ENCODE results near the gene HOXB3. TPM values are rescaled to one million over a fixed set of nuclear protein-coding genes. Genes with fewer than 3 reads are reported as not detected.

The HOXB3 gene
- polyA plus RNA-seq, 1 donor from 2014 or later: not detected

DNA sequence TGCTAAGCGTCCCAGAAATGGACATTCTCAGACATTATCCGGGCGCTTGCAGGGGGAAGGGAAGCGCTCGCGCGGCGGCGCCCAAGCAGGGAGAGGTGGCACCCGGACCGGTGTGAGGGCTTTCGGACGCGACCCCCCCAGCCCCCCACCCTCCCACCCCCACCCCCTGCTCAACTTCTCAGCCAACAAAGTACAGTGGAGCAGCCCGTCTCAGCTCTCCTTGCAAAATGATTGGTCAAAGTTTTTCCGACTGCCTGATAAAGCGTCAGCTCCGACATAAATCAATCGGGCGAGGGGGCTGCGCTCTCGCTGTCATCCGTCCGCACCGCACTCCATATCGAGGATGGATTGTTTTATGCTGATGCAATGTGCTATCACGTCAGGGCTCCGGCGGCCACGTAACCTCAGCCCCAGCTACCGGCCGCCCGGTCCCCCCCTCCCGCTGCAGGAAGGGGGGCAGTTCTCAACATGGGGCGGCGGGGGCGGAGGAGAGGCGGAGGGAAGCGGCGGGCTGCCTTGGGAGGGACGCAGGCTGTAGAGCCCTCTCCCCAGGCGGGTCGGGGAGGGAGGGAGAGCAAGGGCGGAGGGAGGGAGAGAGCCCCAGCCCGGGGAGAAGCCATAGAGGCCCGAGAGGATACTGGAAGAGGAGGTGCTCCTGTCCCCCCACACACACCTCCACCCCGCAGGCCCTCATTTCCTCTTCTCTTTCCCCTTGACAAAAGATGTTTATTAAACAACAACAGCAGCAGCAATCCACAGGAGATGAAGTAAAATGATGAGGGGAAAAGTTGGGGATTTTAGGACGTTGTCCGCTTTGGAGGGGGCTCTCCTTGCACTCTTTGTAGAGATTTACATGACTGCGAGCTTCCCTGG is 36.4 kb upstream of the HOXB3 start, which contains the start of gene HOXB9:
TSS of gene HOXB9 (minus strand) at position 114 of the 873 bp plus-strand sequence. CDS start at position 25, 89 bp downstream.
- Histone ChIP-seq H4K20me1 (ENCODE audit: insufficient read depth) (no peaks in the 10 kb centered on the region), H3K9ac (ENCODE audit: low read length) (no peak within 1 kb of the TSS), H3F3A (ENCODE audit: insufficient read depth, low read length, poor library complexity, severe bottlenecking) (no peaks in the 10 kb centered on the region), H3K27me3 (ENCODE audit: insufficient read depth, low read depth, low read length) (peaks cover 100% of the 10 kb centered on the region), H3K36me3 (ENCODE audit: insufficient read depth, low read length) (no peaks in the 10 kb centered on the region), H3K4me2 (ENCODE audit: low read length) (no peak within 1 kb of the TSS), H3K9me3 (ENCODE audit: low read length) (peaks cover 5% of the 10 kb centered on the region), H3K79me2 (replicated peaks; ENCODE audit: insufficient read depth, low read length) (no peaks in the 10 kb centered on the region), H3K4me3 (ENCODE audit: low read length) (peak within 1 kb of the TSS; percentile 45), H2AFZ (ENCODE audit: low read depth, low read length) (no peak within 1 kb of the TSS), H3K27ac (ENCODE audit: low read length) (no peak within 1 kb of the TSS), H3K9me2 (ENCODE audit: insufficient read depth, low read length) (no peaks in the 10 kb centered on the region)
- TF ChIP-seq POLR2AphosphoS5 (IDR thresholded peaks at IDR 0.05) (no peak), EZH2 (IDR thresholded peaks at IDR 0.05; ENCODE audit: borderline replicate concordance, insufficient read depth, low read length, poor library complexity, severe bottlenecking) (no peak), EP300 (conservative IDR thresholded peaks at IDR 0.05; ENCODE audit: poor library complexity, severe bottlenecking) (no peak), MXI1 (conservative IDR thresholded peaks at IDR 0.05; ENCODE audit: poor library complexity, severe bottlenecking) (no peak), TAF1 (IDR thresholded peaks at IDR 0.05; ENCODE audit: low read depth) (no peak)
- TF ChIP-seq, protein P1, sequence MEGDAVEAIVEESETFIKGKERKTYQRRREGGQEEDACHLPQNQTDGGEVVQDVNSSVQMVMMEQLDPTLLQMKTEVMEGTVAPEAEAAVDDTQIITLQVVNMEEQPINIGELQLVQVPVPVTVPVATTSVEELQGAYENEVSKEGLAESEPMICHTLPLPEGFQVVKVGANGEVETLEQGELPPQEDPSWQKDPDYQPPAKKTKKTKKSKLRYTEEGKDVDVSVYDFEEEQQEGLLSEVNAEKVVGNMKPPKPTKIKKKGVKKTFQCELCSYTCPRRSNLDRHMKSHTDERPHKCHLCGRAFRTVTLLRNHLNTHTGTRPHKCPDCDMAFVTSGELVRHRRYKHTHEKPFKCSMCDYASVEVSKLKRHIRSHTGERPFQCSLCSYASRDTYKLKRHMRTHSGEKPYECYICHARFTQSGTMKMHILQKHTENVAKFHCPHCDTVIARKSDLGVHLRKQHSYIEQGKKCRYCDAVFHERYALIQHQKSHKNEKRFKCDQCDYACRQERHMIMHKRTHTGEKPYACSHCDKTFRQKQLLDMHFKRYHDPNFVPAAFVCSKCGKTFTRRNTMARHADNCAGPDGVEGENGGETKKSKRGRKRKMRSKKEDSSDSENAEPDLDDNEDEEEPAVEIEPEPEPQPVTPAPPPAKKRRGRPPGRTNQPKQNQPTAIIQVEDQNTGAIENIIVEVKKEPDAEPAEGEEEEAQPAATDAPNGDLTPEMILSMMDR (IDR thresholded peaks at IDR 0.05; ENCODE audit: poor library complexity, severe bottlenecking): no peak
- TF ChIP-seq, protein P2, sequence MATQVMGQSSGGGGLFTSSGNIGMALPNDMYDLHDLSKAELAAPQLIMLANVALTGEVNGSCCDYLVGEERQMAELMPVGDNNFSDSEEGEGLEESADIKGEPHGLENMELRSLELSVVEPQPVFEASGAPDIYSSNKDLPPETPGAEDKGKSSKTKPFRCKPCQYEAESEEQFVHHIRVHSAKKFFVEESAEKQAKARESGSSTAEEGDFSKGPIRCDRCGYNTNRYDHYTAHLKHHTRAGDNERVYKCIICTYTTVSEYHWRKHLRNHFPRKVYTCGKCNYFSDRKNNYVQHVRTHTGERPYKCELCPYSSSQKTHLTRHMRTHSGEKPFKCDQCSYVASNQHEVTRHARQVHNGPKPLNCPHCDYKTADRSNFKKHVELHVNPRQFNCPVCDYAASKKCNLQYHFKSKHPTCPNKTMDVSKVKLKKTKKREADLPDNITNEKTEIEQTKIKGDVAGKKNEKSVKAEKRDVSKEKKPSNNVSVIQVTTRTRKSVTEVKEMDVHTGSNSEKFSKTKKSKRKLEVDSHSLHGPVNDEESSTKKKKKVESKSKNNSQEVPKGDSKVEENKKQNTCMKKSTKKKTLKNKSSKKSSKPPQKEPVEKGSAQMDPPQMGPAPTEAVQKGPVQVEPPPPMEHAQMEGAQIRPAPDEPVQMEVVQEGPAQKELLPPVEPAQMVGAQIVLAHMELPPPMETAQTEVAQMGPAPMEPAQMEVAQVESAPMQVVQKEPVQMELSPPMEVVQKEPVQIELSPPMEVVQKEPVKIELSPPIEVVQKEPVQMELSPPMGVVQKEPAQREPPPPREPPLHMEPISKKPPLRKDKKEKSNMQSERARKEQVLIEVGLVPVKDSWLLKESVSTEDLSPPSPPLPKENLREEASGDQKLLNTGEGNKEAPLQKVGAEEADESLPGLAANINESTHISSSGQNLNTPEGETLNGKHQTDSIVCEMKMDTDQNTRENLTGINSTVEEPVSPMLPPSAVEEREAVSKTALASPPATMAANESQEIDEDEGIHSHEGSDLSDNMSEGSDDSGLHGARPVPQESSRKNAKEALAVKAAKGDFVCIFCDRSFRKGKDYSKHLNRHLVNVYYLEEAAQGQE (IDR thresholded peaks at IDR 0.05; ENCODE audit: borderline replicate concordance): no peak

DNA sequence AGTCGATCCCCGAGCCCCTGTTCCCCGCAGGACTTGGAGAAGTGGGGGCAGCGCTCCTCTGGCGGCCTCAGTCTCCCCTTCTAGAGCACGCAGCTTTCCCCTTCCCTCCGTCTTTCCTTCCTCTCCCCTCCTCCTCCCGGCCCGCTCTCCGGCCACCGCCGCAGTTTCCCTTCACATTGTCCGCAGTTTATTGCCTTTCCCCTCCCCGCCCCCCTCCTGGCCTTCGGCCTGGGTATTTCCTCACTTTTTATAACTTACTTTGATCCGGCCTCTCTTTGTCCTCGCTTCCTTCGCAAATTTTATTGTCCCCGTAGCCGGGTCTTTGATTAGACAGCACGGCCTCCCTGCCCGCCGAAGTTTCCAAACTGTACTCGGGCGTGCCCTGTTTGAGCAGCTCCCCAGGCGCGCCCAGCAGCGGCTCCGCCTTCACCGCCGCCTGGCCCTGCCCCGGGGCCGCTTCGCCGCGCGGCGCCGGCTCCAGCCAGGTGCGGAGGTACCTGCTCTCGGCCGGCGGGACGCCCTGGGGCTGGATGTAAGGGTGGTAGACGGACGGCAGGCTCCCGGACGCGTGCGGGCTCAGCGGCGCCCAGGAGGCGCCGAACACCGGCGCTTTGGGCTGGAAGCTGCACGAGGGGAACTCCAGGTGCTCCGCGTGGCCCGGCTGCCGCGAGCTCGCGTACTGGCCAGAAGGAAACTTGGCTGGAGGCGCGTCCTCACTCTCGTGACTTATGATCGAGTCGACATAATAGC is 35.6 kb upstream of the HOXB3 start:
- Histone ChIP-seq H3K4me2 (ENCODE audit: low read length) (no peak overlapping the region), H3K9me3 (ENCODE audit: low read length) (peaks cover 8% of the 10 kb centered on the region)

More for the DNA sequence above, 35.6 kb upstream of the HOXB3 start:
- H2AFZ ChIP-seq (ENCODE audit: low read depth, low read length): no peak overlapping the region
- H3K4me3 ChIP-seq (ENCODE audit: low read length): no peak overlapping the region
- H3K27me3 ChIP-seq (ENCODE audit: insufficient read depth, low read depth, low read length): peaks cover 100% of the 10 kb centered on the region
- no peak for TF ChIP-seq TAF1 (IDR thresholded peaks at IDR 0.05; ENCODE audit: low read depth)
- no peak for TF ChIP-seq POLR2AphosphoS5 (IDR thresholded peaks at IDR 0.05)
- TF ChIP-seq, protein P2 (IDR thresholded peaks at IDR 0.05; ENCODE audit: borderline replicate concordance): no peak
- no peak for TF ChIP-seq MXI1 (conservative IDR thresholded peaks at IDR 0.05; ENCODE audit: poor library complexity, severe bottlenecking)
- TF ChIP-seq SMC3 (conservative IDR thresholded peaks at IDR 0.05; ENCODE audit: poor library complexity): no peak
- TF ChIP-seq, protein P1 (IDR thresholded peaks at IDR 0.05; ENCODE audit: poor library complexity, severe bottlenecking): no peak
- peak; percentile 70 for TF ChIP-seq EZH2 (IDR thresholded peaks at IDR 0.05; ENCODE audit: borderline replicate concordance, insufficient read depth, low read length, poor library complexity, severe bottlenecking)
- no peaks in the 10 kb centered on the region for H3F3A ChIP-seq (ENCODE audit: insufficient read depth, low read length, poor library complexity, severe bottlenecking)
- no peak overlapping the region for H3K27ac ChIP-seq (ENCODE audit: low read length)
- no peak overlapping the region for H3K9ac ChIP-seq (ENCODE audit: low read length)
- H4K20me1 ChIP-seq (ENCODE audit: insufficient read depth): no peaks in the 10 kb centered on the region
- no peaks in the 10 kb centered on the region for H3K36me3 ChIP-seq (ENCODE audit: insufficient read depth, low read length)
- H3K9me2 ChIP-seq (ENCODE audit: insufficient read depth, low read length): no peaks in the 10 kb centered on the region
- no peaks in the 10 kb centered on the region for H3K79me2 ChIP-seq (replicated peaks; ENCODE audit: insufficient read depth, low read length)

Measured in neural cell (in vitro differentiated cells).